SKM-1 treated with dmso at 0.1 percent for 144 hours (cell line): ENCODE measurements around the gene LIG4.
"Not testable (repeated sequence)": the region's sequence is repeated elsewhere in the genome, so short reads cannot be mapped to it uniquely, and the experiment has no call there.

Experiments
- DNase-seq: peaks from one replicate; lab custom pipeline; 2025; ENCODE audit not compliant: unreplicated experiment; lab: John Stamatoyannopoulos, UW

Gene LIG4

DNA sequence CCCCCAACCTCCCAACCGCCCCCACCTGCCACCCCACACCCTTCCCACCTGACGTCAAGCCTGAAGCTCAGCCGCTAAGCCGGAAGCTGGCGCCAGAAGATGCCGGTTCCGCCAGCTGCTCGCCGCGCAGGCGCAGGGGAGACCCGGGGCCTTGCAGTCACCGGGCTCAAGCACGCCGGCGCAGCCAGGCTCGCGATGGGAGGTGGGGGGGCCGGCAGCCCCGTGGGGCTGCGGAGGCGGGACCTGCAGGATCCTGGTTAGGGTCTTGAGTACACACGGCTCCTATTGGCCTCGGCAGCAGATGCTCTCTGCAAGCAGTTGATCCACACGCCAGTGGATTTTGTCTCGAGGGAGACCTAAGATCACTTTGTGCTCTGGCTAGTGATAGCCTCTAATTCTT lies at the start of gene LIG4:
TSS of gene LIG4 (minus strand) at position 101 of the 400 bp plus-strand sequence. CDS start 4,268 bp downstream, outside the sequence.
- peak; percentile 79 for DNase-seq

DNA sequence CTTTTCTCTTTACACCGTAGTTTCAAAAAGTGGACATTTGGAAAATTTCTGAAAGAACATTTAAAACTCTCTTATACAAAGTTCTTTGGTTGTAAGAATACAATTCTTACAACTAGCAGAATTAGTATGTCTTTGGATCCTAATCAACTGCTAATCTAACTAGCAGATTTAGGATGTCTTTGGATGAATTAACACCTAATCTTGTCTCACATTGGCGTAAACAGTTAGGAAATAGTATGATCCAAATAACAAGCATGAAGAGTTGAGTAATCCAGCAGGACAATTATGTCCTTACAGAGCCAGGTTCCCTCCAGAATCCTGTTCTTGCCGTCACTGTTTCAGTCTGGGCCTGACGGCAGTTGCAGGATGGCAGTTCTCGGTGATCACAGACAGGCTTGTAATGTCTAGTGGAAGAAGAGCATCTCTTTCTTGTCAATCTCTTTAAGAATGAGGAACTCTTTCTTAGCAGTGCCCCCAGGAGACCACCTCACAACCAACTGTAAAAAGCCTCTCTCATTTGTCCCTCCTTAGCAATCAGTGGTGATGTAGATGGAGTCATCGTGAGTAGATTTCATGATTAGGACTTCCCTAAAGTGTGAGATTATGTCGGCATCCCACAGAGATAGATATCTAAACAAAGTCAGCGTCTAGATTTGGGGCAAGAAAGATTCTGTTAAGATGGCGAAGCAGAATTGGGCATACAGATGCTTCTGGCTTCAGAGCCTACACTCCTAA lies 48.5 kb upstream of the LIG4 start:
- DNase-seq: no peak

DNA sequence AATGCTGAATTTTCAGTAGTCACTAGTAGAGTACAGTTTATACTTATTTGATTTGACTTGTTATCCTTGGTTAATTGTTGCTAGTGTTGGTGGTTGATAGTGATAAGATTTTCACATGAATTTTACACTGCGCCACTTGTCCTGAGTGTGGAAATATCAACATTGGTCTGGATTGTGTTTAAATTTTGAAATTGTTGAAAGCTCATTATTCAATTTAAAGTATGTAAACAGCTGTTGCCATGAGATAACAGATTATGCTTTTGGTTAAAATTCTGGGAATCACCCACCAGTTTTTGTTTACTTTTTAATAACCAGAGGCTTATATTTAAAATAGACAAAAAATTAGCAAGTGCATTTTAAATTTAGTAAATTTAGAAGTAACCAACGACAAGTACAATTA lies 41.9 kb upstream of the LIG4 start:
- DNase-seq: no peak

DNA sequence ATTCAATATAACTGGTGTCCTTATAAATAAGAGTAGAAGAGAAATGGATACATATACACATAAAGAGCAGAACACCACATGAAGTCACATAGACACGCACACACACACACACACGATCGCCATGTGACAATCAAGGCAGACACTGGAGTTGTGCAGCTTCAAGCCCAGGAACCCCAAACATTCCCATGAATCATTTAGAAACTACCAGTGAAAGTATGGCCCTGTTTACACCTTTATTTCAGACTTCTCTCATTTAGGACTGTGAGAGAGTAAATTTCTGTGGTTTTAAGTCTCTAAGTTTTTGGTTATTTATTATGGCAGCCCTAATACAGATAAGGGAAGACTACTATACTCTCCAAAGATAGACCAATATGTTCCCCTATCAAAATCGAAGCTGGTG lies 33.8 kb upstream of the LIG4 start:
- no peak for DNase-seq

DNA sequence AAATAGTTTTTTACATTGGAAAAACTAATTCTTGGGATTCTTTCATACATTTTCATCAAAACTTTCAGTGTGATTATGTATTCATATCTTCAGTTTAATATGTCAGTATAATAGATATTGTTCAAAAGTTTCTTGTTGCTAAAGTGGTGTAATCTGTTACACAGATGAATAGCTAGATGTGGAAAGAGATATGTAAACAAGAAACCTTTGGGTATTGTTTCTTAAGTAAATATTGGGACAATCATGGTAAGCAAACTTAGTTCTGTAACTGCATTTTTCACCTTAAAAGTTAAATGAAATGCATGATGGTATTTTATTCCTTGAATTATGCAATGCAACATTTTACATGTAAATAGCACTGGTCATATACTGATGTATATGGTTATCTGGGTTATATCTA lies 15.0 kb upstream of the LIG4 start:
- no peak for DNase-seq

DNA sequence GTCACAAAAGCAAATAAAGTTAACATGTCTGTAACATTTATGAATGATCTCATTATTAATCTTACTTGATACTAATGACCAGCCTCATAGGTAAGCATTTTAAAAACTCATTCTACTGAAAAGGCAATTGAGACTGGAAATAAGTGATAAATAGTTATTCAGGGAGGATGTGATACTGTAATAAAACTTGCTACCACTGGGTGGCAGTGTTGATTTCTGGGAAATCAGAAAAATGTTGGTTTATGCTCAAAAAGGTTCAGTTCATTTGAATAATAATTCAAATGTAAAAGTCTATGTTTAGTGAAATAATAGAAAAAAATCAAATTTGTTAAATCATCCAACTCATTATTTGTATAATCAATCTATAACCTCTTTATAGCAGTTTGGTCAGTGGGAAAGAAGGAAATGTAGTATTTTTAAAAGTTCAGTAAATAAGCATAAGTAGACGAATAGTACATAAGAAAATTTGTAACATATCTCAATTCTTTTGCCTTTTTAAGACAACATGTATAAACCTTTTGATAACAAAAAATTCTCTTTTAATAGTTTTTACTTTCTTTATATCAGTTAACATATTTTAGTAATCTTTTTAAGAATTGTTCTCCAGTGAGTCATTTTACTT lies 12.4 kb upstream of the LIG4 start:
- DNase-seq: peak; percentile 24

DNA sequence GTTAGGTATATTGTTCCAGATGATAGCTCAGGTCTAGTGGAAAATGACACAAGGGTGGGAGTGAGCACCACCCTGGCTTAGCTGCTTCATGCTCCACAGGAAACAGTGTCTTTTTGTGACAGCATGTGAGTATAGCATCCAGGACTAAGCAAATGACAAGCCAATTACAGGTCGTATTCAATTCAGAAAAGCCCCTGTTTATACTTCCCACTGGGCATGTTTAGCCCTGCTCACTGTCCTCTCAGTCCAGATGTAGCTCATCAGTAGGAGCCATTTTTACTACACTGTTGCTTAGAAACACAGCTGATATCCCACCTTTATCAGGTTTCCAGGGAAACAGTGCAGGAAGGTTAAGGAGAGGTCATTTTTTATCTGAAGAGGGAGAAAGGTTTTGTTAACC lies 10.8 kb upstream of the LIG4 start:
- no peak for DNase-seq

DNA sequence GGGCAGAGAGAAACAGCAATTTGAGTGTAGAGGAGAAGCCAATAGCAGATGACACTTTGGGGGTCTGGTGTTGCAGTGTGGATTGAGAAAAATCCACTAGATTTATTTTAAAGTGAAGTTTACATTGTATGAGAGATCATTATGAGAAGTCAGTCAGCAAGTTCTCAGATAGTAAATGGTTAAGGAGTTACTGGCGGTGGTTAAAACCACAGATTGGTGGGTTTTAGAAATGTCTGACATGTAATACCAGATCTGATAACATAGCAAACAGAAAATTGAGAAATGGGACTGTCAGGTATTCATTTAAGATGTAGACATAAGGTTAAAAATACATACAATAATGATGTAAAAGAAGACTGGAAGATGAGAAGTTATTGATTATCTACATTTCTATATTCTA lies 10.1 kb upstream of the LIG4 start:
- no peak for DNase-seq

DNA sequence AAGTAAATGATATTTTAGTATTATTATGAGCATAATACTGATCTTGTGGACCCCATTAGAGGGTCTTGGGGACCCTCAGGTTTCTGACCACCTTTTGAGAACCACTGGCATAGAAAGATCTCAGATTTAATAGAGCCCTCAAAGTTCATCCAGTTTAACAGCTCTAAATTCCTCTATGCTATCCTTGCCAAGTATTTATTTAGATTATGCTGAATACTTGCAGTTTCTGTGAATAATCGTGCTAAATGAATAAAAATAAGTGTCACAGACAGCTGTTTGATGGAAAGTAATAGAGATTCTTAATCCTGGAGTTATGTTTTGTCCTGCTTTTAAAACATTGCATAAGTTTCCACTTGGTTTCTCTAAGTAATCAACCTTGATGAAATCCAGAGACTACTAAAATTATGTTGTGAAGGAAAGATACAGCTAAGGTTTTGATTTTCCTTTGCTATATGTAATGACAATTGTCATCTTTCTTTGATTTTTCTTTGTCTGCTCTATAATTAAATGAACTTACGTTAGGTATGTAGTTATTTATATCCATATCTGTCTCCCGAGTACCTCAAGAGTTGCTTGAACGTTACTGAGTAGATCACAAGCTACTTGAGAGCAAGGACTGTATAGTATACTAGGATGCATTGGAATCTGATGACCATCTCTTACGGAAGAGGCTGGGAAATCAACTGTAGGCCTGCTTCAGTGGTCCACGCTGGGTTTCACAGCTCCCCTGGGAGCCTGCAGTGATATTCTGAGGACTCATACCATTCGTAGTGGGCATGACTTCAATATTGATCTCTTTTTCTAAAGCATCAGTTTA lies 8.6 kb upstream of the LIG4 start:
- no peak for DNase-seq

DNA sequence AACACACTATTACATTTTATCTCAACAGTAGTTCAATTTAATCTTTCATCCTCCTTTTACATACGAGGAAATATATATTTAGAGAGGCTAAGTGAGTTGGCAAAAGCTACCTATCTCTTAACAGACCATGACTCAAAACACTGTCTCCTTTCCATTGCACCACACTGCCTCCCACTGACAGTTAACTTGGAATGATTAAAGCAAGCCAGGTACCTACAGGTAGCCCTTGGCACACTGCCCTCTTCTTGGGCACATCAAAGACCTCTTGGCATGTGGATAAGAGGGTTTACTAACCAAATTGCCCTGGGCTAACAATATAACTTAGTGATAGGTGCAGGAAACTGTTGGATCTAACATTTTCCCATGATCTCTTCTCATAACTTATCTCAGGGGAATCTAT lies 4.7 kb upstream of the LIG4 start:
- DNase-seq: no peak

DNA sequence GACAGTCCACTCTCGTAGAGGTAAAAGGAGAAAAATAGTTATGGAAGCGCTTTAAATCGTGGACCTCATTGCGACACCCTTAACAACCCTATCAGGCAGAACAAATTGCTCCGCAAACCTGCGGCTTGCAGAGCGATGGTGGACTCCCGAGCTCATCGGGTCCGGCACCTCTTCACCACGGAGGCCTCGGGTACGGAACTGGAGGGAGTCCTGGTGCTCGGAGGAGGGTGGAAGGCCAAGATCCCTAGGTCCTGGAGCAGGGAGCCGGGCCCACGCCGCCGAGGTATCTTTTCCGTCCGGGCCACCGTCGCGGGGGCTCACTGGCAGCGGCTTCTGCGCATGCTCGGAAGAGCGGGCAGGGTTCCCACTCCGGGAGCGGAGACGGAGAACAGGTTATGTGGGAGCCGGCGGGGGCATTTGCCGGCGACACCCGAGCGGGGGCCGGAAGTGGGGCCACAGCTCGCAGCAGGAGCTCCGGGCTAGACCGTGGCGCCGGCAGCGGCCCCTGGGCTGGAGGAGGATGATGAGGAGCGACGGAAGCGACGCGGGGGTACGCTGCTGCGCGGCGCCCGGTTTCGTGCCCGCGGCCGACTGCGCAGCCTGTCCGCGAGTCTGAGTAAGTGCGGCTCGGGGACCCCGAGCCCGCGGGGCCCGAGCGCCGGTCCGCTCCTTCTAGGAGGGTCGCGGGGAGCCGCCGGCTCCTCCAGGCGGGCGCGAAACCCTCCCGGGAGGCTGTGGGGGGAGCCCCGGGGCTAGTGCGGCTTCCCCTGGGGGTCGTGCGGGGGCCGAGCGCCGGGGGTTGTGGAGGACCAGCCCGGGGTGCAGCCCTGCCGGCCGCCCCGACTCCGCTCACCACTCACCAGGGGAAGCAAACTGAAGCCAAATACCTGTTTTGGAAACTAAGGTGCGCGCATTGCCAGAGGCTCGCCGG lies 3.0 kb upstream of the LIG4 start, which contains the start of gene ABHD13:
TSS of gene ABHD13 (plus strand) at position 349 of the 931 bp plus-strand sequence. CDS start 10,827 bp downstream, outside the sequence.
- DNase-seq: peak; percentile 87

DNA sequence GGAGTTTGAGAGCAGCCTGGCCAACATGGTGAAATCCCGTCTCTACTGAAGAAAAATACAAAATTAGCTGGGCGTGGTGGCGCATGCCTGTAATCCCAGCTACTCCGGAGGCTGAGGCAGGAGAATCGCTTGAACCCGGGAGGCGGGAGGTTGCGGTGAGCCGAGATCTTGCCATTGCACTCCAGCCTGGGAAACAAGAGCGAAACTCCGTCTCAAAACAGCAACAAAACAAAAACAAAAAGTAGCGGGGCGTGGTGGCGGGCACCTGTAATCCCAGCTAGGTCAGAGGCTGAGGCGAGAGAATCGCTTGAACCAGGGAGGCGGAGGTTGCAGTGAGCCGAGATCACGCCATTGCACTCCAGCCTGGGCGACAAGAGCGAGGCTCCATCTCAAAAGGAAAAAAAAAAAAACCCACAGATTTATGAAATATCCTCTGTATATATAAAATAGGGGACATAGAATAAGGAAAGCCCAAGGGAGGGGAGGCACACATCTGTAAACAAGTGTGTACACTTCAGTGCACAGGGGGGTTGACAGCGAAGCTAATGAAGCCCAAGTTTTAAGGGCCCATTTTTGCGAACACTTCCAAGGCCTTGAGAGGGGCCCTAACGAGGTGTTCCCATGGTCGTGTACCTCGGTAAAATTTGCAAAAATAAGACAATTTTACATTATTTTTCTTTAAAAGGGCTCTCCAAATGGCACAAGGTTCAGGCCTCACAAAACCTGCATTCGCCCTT lies 2.1 kb upstream of the LIG4 start:
- not testable (repeated sequence) for DNase-seq

DNA sequence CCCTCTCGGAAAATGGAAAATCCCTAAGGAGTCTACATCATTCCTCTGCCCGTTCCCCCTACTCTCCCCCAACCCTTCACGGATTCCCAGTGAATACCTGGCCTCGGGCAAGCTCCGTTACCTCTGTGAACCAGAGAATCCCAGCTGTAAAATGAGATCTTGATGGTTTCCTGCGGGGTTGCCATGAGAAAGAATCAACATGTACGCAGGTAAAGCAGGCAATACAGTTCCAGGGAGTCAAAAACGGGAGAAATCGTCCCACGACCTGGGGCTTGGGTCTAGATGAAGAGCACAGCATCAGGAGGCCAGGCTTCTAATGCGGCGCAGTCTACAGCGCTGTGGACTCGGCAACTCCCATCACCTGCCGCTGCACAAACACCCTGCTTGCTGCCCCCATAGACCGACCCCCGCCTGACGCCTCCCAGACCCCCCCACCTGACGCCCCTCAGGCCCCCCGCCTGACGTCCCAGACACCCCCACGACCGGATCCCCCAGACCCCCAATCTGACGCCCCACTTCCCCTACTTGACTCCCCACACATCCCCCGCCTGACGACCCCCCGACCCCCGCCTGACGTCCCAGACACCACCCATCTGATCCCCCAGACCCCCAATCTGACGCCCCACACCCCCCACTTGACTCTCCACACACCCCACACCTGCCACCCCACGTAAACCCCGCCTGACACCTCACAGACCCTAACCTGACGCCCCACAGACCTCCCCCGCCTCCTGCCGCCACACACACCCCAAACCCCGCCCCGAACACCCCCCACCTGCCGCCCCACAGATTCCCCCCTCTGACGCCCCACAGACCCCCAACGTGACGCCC lies 680 bp downstream of the LIG4 start:
- no peak for DNase-seq

DNA sequence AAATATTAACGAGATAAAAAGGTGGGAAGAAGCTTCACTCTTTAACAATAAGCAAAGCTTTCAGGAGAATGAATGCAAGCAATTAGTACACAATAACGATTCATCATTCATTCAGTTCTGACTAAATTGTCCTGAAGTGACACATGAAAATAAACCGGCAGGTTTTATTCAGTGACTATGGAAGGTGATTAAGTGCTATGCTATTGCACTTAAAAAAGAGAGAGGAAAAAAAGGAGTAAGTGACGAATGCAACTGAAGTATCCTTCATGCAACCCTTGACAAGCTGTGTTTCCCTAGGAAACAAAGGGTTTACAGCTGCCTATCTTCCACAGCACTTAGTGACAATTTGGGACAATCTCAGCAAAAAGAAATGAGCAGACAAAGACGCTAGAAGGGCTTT lies 1.4 kb downstream of the LIG4 start:
- no peak for DNase-seq

DNA sequence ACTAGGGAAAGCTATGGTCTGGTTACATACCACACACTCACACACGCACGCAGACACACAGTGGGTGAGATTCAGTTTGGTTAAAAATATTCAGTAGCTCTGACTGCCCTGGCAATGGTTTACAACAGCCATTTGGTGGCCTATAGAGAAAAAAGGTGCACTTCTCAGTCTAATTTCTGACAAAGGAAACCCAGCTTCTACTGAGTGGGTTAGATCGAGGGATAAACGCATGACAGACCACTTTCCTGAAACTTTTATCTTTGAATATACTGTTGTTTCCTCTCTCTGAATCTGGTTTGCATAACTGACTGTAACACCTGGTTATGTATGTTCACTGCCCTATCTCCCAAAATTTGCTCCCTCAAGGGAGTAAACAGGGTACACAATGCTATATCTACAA lies 2.5 kb downstream of the LIG4 start:
- no peak for DNase-seq

DNA sequence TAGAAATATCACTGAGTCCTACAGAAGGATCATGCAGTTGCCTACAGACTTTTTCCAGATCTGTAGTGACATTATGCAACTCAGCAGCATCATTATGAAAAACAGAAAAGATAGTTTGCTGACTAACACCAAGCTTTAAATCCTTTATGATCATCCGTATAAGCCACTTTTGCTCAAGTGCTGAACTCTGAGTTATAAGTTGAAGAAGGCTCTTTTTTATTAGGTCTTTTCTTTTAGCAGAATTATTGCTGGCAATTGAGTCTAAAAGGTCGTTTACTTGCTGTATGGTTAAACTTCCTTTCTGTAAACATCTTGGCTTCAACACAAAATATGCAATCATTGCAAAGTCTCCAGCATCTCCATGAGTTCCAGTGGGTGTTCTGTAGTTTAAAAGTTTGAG lies 4.8 kb downstream of the LIG4 start:
- no peak for DNase-seq

DNA sequence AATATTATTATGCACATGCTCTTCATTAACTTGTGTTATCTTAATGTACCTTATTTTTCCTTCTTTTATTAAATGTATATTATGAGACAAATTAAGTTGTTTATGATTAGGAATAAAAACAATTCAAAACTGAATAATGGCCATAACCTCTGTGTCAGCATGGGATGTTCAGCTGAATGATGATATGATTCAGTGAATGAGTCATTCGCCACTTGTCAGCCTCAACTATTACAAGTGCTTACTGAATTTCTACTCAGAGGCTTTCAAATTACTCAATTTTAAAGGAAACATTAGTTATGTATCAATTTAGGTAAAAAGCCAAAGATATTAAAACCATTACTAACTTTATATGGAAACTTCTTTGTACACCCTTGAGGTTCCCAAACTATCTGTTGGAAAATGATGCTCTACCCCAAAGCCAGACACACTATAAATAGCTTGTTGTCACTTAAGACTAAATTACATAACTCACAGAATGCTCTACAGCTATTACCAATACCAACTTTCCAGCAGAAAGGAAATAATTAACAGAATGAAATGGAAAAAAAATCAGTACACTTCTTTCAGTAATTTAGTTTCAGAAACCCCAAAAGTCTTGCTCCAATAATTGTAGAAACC lies 14.4 kb downstream of the LIG4 start:
- no peak for DNase-seq

DNA sequence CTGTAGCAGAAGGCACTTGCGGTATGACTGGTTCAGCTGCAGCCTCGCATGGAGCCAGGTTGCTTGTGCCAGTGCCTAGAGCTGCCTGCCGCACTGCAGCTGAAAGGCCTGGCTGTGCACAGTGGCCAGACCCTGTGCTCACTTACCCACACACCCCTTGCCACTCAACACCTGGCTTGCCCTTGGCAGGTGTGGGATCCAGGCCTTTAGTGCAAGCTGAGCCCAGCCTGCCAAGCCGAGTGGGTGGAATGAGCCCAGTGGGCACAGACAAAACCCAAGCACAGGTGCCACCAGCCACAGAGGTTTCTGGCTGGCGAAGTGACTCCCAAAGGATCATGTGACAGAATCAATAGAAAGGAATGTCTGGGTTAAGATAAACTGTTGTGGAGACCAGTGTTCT lies 19.5 kb downstream of the LIG4 start:
- no peak for DNase-seq

DNA sequence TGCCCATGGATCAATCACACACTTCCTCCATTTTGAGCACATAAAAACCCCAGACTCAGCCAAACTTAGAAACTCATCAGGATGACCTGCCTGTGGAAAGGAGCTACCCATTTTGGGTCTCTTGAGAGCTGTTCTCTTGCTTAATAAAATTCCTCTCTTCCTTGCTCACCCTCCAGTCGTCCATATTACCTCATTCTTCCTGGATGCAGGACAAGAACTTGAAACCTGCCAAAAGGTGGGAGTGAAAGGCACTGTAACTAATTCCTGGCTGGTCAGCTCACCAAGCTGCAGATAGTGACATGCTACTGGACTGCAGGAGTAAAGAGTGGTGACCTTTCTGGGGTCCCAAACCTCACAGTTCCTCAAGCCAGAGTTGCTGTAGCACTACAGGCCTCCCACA lies 20.2 kb downstream of the LIG4 start:
- no peak for DNase-seq
